ENCODE data around the gene IFNL2.

Gene IFNL2

GRCh38 chr19:39316627-39317321 lies 48.6 kb downstream of the IFNL2 start:
- DNase-seq (ENCODE audit: low read depth in 3 of 3, low spot score in 1 of 3): no peak

GRCh38 chr19:39317476-39317875 lies 49.3 kb downstream of the IFNL2 start:
- DNase-seq (ENCODE audit: low read depth in 3 of 3, low spot score in 1 of 3): no peak

GRCh38 chr19:39318071-39318470 lies 49.9 kb downstream of the IFNL2 start:
- no peak for DNase-seq (ENCODE audit: low read depth in 3 of 3, low spot score in 1 of 3)

GRCh38 chr19:39318690-39319089 lies 50.5 kb downstream of the IFNL2 start:
- no peak for DNase-seq (ENCODE audit: low read depth in 3 of 3, low spot score in 1 of 3)

GRCh38 chr19:39319098-39319891 lies 51.1 kb downstream of the IFNL2 start:
- DNase-seq (ENCODE audit: low read depth in 3 of 3, low spot score in 1 of 3): no peak

All from stimulated activated CD4-positive, alpha-beta T cell treated with anti-CD3 and anti-CD28 coated beads, TNF-alpha, amount 100 ng/mL, for 1 hour (primary cell).